Mesenchymal stem cell (in vitro differentiated cells and primary cell): ENCODE data around the gene CDH23.

Experiments
- DNase-seq: peaks from one replicate; pipeline ENCODE4 v3.0.0-alpha.2; 2013
- H2AFZ ChIP-seq: one replicate; pipeline ENCODE4 v1.6.1; 2013; ENCODE audit warnings: low read depth, mild to moderate bottlenecking, control low read depth, inconsistent platforms, low read length, moderate library complexity
- H2AK5ac ChIP-seq: 2 replicates; pipeline ENCODE4 v1.6.1; 2013; ENCODE audit warnings: low read length, moderate library complexity, mild to moderate bottlenecking, inconsistent platforms; ENCODE audit not compliant: severe bottlenecking
- H2BK120ac ChIP-seq: one replicate; pipeline ENCODE4 v1.6.1; 2013; ENCODE audit warnings: low read depth, mild to moderate bottlenecking, inconsistent platforms, low read length, moderate library complexity
- H2BK12ac ChIP-seq, 2 experiments: one replicate each; pipeline ENCODE4 v1.6.1; 2013; ENCODE audit warnings: inconsistent platforms in 2 of 2, low read length in 2 of 2, mild to moderate bottlenecking in 2 of 2, moderate library complexity in 2 of 2, control low read depth in 1 of 2
- H2BK15ac ChIP-seq: one replicate; pipeline ENCODE4 v1.6.1; 2013; ENCODE audit warnings: mild to moderate bottlenecking, low read depth, inconsistent platforms; ENCODE audit not compliant: poor library complexity, severe bottlenecking
- H2BK5ac ChIP-seq: 2 replicates; pipeline ENCODE4 v1.6.1; 2013; ENCODE audit warnings: low read depth, mild to moderate bottlenecking, low read length, control low read depth, inconsistent platforms; ENCODE audit not compliant: poor library complexity, severe bottlenecking
- H3K14ac ChIP-seq, 2 experiments: one replicate each; pipeline ENCODE4 v1.6.1; 2013; ENCODE audit warnings: inconsistent platforms in 2 of 2, low read length in 2 of 2, control low read depth in 1 of 2, mild to moderate bottlenecking in 1 of 2, moderate library complexity in 1 of 2
- H3K18ac ChIP-seq, 2 experiments: one replicate each; pipeline ENCODE4 v1.6.1; 2013; ENCODE audit warnings: inconsistent platforms in 2 of 2, low read length in 2 of 2, control low read depth in 1 of 2, low read depth in 1 of 2, mild to moderate bottlenecking in 1 of 2
- H3K23ac ChIP-seq, 2 experiments: one replicate each; pipeline ENCODE4 v1.6.1; 2013; ENCODE audit warnings: inconsistent platforms in 2 of 2, low read length in 2 of 2, mild to moderate bottlenecking in 2 of 2, moderate library complexity in 2 of 2, control low read depth in 1 of 2
- H3K27ac ChIP-seq: 2 replicates; pipeline ENCODE4 v1.5.1; 2013; ENCODE audit warnings: mild to moderate bottlenecking, moderate library complexity, low read length, control low read depth, inconsistent platforms; ENCODE audit not compliant: poor library complexity, severe bottlenecking
- H3K27me3 ChIP-seq, 2 experiments: 2 replicates each; pipeline versions ENCODE4 v1.6.1 to v1.7.0; 2013; ENCODE audit warnings: low read length in 2 of 2, mild to moderate bottlenecking in 2 of 2, moderate library complexity in 2 of 2, control low read depth in 1 of 2, inconsistent platforms in 1 of 2; ENCODE audit not compliant: control insufficient read depth in 1 of 2, insufficient read depth in 1 of 2
- H3K36me3 ChIP-seq, 2 experiments: 2 replicates each; pipeline versions ENCODE4 v1.6.1 to v1.7.0; 2013; ENCODE audit warnings: low read length in 2 of 2, control low read depth in 1 of 2, inconsistent platforms in 1 of 2, low read depth in 1 of 2, mild to moderate bottlenecking in 1 of 2; ENCODE audit not compliant: insufficient read depth in 2 of 2, control insufficient read depth in 1 of 2
- H3K4ac ChIP-seq, 2 experiments: one replicate each; pipeline ENCODE4 v1.6.1; 2013; ENCODE audit warnings: inconsistent platforms in 2 of 2, low read length in 2 of 2, mild to moderate bottlenecking in 2 of 2, moderate library complexity in 2 of 2, control low read depth in 1 of 2, low read depth in 1 of 2
- H3K4me1 ChIP-seq: 2 replicates; pipeline ENCODE4 v1.6.1; 2013; ENCODE audit warnings: low read depth, low read length, control low read depth; ENCODE audit not compliant: control insufficient read depth, insufficient read depth
- H3K4me2 ChIP-seq: 2 replicates; pipeline ENCODE4 v1.6.1; 2013; ENCODE audit warnings: low read length, mild to moderate bottlenecking, inconsistent platforms; ENCODE audit not compliant: poor library complexity, severe bottlenecking
- H3K4me3 ChIP-seq, 2 experiments: 2 replicates each; pipeline versions ENCODE4 v1.5.1 to v1.7.0; 2013; ENCODE audit warnings: low read length in 2 of 2, mild to moderate bottlenecking in 2 of 2, control low read depth in 1 of 2, low read depth in 1 of 2; ENCODE audit not compliant: insufficient read depth in 1 of 2
- H3K79me1 ChIP-seq: replicated peaks from 2 replicates; pipeline ENCODE4 v1.6.1; 2013; ENCODE audit warnings: mild to moderate bottlenecking, control low read depth, low read length, inconsistent platforms; ENCODE audit not compliant: poor library complexity, severe bottlenecking
- H3K9ac ChIP-seq: 2 replicates; pipeline ENCODE4 v1.7.0; 2013; ENCODE audit warnings: mild to moderate bottlenecking, low read length, moderate library complexity
- H3K9me3 ChIP-seq: 2 replicates; pipeline ENCODE4 v1.7.0; 2013; ENCODE audit warnings: mild to moderate bottlenecking, low read length; ENCODE audit not compliant: control insufficient read depth
- H4K8ac ChIP-seq: one replicate; pipeline ENCODE4 v1.6.1; 2013; ENCODE audit warnings: inconsistent platforms, mild to moderate bottlenecking, low read length, moderate library complexity
- H4K91ac ChIP-seq: one replicate; pipeline ENCODE4 v1.6.1; 2013; ENCODE audit warnings: mild to moderate bottlenecking, low read length, inconsistent platforms
- WGBS: methylation state at CpG from one replicate; pipeline ENCODE4 v1.1.7; 2013; ENCODE audit warnings: mixed read lengths; 5-methylcytosine and 5-hydroxymethylcytosine counted together

Gene CDH23

DNA sequence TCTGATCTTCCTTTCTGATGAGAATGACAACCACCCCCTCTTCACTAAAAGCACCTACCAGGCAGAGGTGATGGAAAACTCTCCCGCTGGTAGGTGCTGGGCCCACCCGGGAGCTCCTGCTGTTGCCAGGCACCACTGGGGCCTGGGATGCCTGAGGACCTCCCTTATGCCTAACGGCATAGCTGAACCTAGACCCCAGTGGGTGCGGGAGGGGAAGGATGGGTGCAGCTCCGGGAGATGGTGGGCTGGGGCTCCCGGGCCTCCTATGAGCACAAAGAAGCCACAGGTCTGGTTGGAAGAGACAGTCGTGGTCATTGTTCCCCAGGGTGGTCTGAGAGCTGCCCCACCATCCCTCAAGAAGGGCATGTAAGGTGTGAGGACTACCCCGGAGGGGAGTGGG, 392.2 kb downstream of the CDH23 start:
- H3K18ac ChIP-seq: no peak overlapping the region
- no peak overlapping the region for H2AK5ac ChIP-seq
- H4K91ac ChIP-seq: no peak overlapping the region
- no peak overlapping the region for H2BK15ac ChIP-seq
- H3K79me1 ChIP-seq: no peaks in the 10 kb centered on the region
- no peak overlapping the region for H2BK12ac ChIP-seq
- no peak for DNase-seq
- H3K23ac ChIP-seq: no peak overlapping the region
- H3K4me3 ChIP-seq: no peak overlapping the region
- no peak overlapping the region for H3K4ac ChIP-seq
- no peak overlapping the region for H2AFZ ChIP-seq
- WGBS: 90% methylated on average over 7 of the region's 8 CpGs
- no peaks in the 10 kb centered on the region for H3K9me3 ChIP-seq
- H2BK120ac ChIP-seq: no peak overlapping the region
- peaks cover 20 to 45% of the 10 kb centered on the region in 2 experiments for H3K27me3 ChIP-seq
- H3K14ac ChIP-seq: no peak overlapping the region
- H3K4me2 ChIP-seq: no peak overlapping the region
- no peaks in the 10 kb centered on the region for H3K36me3 ChIP-seq
- no peaks in the 10 kb centered on the region for H3K4me1 ChIP-seq
- H2BK5ac ChIP-seq: no peak overlapping the region
- no peak overlapping the region for H3K9ac ChIP-seq
- H3K27ac ChIP-seq: no peak overlapping the region
- no peak overlapping the region for H4K8ac ChIP-seq

DNA sequence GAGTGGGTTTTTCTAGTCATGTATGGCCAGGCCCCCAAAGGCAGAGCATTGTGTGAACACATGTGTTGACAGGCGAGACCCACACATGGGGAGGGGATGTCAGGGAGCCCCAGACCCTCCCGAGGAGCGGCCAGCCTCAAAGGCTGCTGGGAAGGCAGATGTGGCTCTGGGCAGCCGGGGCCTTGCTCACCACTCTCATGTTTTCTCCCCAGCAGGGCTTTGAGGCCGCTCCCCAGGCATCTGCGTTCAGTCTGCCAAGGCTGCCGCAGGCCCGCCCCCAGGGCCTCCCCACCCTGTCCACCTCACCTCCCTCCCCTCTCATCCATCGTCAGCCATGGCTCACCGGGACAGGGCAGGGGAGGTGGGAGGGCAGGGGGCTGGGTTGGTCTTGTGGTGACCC, 393.2 kb downstream of the CDH23 start:
- no peak for DNase-seq
- Histone ChIP-seq H3K79me1 (no peaks in the 10 kb centered on the region), H3K23ac (no peak overlapping the region), H2AFZ (no peak overlapping the region), H3K4me3 (no peak overlapping the region), H3K9me3 (no peaks in the 10 kb centered on the region), H3K9ac (no peak overlapping the region), H3K27ac (no peak overlapping the region), H3K4me1 (no peaks in the 10 kb centered on the region), H2BK5ac (no peak overlapping the region), H3K18ac (no peak overlapping the region), H3K4ac (no peak overlapping the region), H4K91ac (no peak overlapping the region), H3K36me3 (no peaks in the 10 kb centered on the region), H3K4me2 (no peak overlapping the region), H3K14ac (no peak overlapping the region), H2BK15ac (no peak overlapping the region), H4K8ac (no peak overlapping the region), H3K27me3 (peaks cover 11 to 42% of the 10 kb centered on the region in 2 experiments), H2AK5ac (no peak overlapping the region), H2BK12ac (no peak overlapping the region), H2BK120ac (no peak overlapping the region)
- WGBS: 74% methylated on average over 5 of the region's 10 CpGs

DNA sequence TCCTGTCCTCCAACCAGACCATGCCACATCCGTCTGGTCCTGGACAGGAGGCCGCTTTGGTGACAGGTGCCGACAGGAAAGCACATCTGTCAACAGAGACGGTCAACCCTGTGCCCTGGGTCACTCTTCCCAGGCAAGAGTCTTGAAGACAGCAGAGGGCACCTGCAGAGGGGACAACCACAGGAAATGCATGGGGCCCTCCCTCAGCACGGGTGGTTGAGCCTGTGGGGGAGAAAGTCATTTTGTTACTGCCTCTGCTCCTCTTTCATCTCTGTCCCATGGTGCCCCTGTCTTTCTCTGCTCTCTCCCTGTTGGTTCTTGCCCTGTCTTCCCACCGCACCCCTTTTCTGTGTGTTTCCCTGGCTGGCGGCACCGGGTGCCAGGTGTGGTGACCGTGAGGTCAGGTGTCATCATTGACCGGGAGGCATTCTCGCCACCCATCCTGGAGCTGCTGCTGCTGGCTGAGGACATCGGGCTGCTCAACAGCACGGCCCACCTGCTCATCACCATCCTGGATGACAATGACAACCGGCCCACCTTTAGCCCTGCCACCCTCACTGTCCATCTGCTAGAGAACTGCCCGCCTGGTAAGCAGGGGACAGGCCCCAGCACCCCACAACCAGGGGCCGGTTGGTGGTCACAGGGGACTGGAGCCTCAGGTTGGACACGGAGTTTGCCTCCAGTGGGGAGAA, 394.2 kb downstream of the CDH23 start:
- no peak overlapping the region for H3K27ac ChIP-seq
- H3K36me3 ChIP-seq: no peaks in the 10 kb centered on the region
- H3K79me1 ChIP-seq: no peaks in the 10 kb centered on the region
- no peaks in the 10 kb centered on the region for H3K9me3 ChIP-seq
- H3K18ac ChIP-seq: no peak overlapping the region
- H4K91ac ChIP-seq: no peak overlapping the region
- H2BK12ac ChIP-seq: no peak overlapping the region
- H3K4me3 ChIP-seq: no peak overlapping the region
- no peak overlapping the region for H4K8ac ChIP-seq
- no peak overlapping the region for H2BK5ac ChIP-seq
- peaks cover 8 to 32% of the 10 kb centered on the region in 2 experiments for H3K27me3 ChIP-seq
- no peak overlapping the region for H3K4me2 ChIP-seq
- DNase-seq: no peak
- no peak overlapping the region for H2BK120ac ChIP-seq
- H3K23ac ChIP-seq: no peak overlapping the region
- no peaks in the 10 kb centered on the region for H3K4me1 ChIP-seq
- H3K4ac ChIP-seq: no peak overlapping the region
- H2AK5ac ChIP-seq: no peak overlapping the region
- H3K9ac ChIP-seq: no peak overlapping the region
- 85% methylated on average over 16 of the region's 17 CpGs for WGBS
- H2AFZ ChIP-seq: no peak overlapping the region
- no peak overlapping the region for H3K14ac ChIP-seq
- no peak overlapping the region for H2BK15ac ChIP-seq

DNA sequence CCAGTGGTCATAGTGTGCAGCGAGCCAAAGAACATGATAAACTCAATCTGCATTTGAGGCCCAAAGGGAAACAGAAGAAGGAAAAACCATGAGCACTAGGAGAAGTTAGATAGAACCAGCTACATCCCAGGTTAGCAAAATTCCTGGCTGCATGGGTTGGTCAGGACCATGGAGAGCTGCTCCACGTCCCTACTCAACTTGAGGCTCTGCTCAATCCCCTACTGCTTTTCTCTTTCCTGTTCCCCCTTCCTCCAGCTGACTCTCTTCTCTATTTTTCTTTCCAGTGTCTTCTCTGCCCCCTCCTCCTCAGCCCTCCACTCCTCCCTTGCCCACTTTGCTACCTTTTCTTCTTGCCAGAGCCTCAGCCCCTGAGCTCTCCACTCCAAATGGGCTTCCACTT, 398.5 kb downstream of the CDH23 start:
- no peak overlapping the region for H3K23ac ChIP-seq
- 8% methylated on average over 2 of the region's 2 CpGs for WGBS
- no peak overlapping the region for H3K4me3 ChIP-seq
- no peak overlapping the region for H2BK120ac ChIP-seq
- no peak overlapping the region for H2BK12ac ChIP-seq
- no peaks in the 10 kb centered on the region for H3K79me1 ChIP-seq
- no peak overlapping the region for H3K4ac ChIP-seq
- H2AK5ac ChIP-seq: no peak overlapping the region
- H3K9ac ChIP-seq: no peak overlapping the region
- H3K36me3 ChIP-seq: no peaks in the 10 kb centered on the region
- no peak overlapping the region for H4K8ac ChIP-seq
- H4K91ac ChIP-seq: no peak overlapping the region
- no peak overlapping the region for H2BK15ac ChIP-seq
- H3K9me3 ChIP-seq: no peaks in the 10 kb centered on the region
- no peak overlapping the region for H3K18ac ChIP-seq
- no peak overlapping the region for H3K14ac ChIP-seq
- no peak overlapping the region for H2AFZ ChIP-seq
- no peaks in the 10 kb centered on the region for H3K4me1 ChIP-seq
- peak; percentile 45 for DNase-seq
- no peak overlapping the region for H3K4me2 ChIP-seq
- peaks cover 10 to 17% of the 10 kb centered on the region in 2 experiments for H3K27me3 ChIP-seq
- H3K27ac ChIP-seq: no peak overlapping the region
- no peak overlapping the region for H2BK5ac ChIP-seq
